Pancreas (tissue), 10 donors: ENCODE measurements around the gene MARVELD2. TPM values are rescaled to one million over a fixed set of nuclear protein-coding genes. Genes with fewer than 3 reads are reported as not detected.
A peak's percentile ranks its signal among the peaks of the same experiment; 100 is the strongest.
"Not testable (repeated sequence)": the region's sequence is repeated elsewhere in the genome, so short reads cannot be mapped to it uniquely, and the experiment has no call there.

ENCODE experiments used
- ATAC-seq, 4 donors: fragments of 200-7000 bp; cut with Tn5 transposase; one replicate each; pipeline versions ENCODE4 v1.8.0 to v1.9.1; 2020; ENCODE audit warnings: mild to moderate bottlenecking in 4 of 4, moderate library complexity in 4 of 4
- DNase-seq, 6 donors: peaks; one replicate each; pipeline ENCODE4 v3.0.0-alpha.2; 2020
- FAIRE-seq: peaks from 2 replicates; lab custom pipeline; 2012; peaks lifted over from hg19 to GRCh38; lab: Jason Lieb, UNC
- H3K27ac ChIP-seq, 4 donors: fragments of 200-600 bp; sonication (generic); 1 replicate in 3 of 4; 2 replicates in 1 of 4; pipeline versions ENCODE4 v1.5.0 to v1.8.0; 2020
- H3K27me3 ChIP-seq, 4 donors: fragments of 200-600 bp; one replicate each; pipeline ENCODE4 v1.8.0; 2021
- H3K36me3 ChIP-seq, 3 donors: fragments of 200-600 bp; sonication (generic) in 1 of 3; one replicate each; pipeline versions ENCODE4 v1.5.0 to v1.8.0; 2020 to 2021
- H3K4me1 ChIP-seq, 3 donors: fragments of 200-600 bp; one replicate each; pipeline ENCODE4 v1.8.0; 2021
- H3K4me3 ChIP-seq, 4 donors: fragments of 200-600 bp; sonication (generic) in 2 of 4; one replicate each; pipeline versions ENCODE4 v1.5.0 to v1.8.0; 2020 to 2021
- H3K9me3 ChIP-seq, 4 donors: fragments of 200-600 bp; one replicate each; pipeline ENCODE4 v1.8.0; 2021
- WGBS, 2 donors: extraction: QIAGEN DNeasy Blood & Tissue Kit; methylation state at CpG; one replicate each; pipeline ENCODE4 v1.1.7; 2013; 5-methylcytosine and 5-hydroxymethylcytosine counted together
- intact Hi-C, 3 donors: fragments of 100-400 bp; cut with DNase I; formaldehyde crosslinking; loops; one replicate each; pipeline versions ENCODE4 v1.11.1 to v1.14.2; 2022
- polyA plus RNA-seq, 2 donors: library from polyadenylated mRNA; stranded (reverse); fragments of 200-250 nt; gene quantifications; one replicate each; pipeline ENCODE4 v1.2.3, GENCODE V29; 2013
- total RNA-seq, 6 donors: library from RNA; stranded (reverse); fragmentation: NEBNext Ultra II Directional in 4 of 6; extraction: Animal tissue kit (Norgen Biotek cat#: 25700) in 4 of 6; gene quantifications; one replicate each; pipeline versions ENCODE4 v1.2.1 to v1.2.4, GENCODE V29; 2021 to 2023
- TF ChIP-seq, protein P1 (sequence below), 4 donors: fragments of 200-600 bp; sonication (generic) in 3 of 4; IDR thresholded peaks; one replicate each; pipeline versions ENCODE4 v1.5.0 to v1.8.0; 2021; ENCODE audit warnings: antibody characterized with exemption in 4 of 4
- donor health status: healthy with polysubstance abuse.
- donor health status: DM: no; HTN: no; CAD: no; lungs with moderate emphysema.
- donor health status: DM: no; HTN: no; CAD: no.
- donor health status: control.
- donor health status: control.
- donor health status: Bipolar disorder and iron deficiency.
- donor health status: DM: yes; HTN: yes; CAD: no.
- donor health status: DM: no; HTN: no; CAD: no.
- donor health status: DM: no; HTN: no; CAD: no.
- donor health status: DM: yes; HTN: yes; CAD: no.

The MARVELD2 gene
- total RNA-seq: 10 to 100 TPM; 15.5 to 34.7 (median 21.0) TPM
- polyA plus RNA-seq: 1 to 10 TPM; 4.0 to 5.6 TPM

- TF ChIP-seq, protein P1, sequence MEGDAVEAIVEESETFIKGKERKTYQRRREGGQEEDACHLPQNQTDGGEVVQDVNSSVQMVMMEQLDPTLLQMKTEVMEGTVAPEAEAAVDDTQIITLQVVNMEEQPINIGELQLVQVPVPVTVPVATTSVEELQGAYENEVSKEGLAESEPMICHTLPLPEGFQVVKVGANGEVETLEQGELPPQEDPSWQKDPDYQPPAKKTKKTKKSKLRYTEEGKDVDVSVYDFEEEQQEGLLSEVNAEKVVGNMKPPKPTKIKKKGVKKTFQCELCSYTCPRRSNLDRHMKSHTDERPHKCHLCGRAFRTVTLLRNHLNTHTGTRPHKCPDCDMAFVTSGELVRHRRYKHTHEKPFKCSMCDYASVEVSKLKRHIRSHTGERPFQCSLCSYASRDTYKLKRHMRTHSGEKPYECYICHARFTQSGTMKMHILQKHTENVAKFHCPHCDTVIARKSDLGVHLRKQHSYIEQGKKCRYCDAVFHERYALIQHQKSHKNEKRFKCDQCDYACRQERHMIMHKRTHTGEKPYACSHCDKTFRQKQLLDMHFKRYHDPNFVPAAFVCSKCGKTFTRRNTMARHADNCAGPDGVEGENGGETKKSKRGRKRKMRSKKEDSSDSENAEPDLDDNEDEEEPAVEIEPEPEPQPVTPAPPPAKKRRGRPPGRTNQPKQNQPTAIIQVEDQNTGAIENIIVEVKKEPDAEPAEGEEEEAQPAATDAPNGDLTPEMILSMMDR (IDR thresholded peaks at IDR 0.05): peak; percentile 25 to 48 (median 34)
- no peaks in the 10 kb centered on the region for H3K9me3 ChIP-seq
- ATAC-seq (peak; percentile 93 to 97 (median 96)), DNase-seq (peak; percentile 96 to 98 (median 96)), FAIRE-seq (no peak)
- H3K36me3 ChIP-seq: peaks cover 0 to 11% (median 0%) of the 10 kb centered on the region in 3 donors
- intact Hi-C loops: loop anchor here in 1 of 3 donors (5.0 kb wide), 1 partner anchor 37 kb away; no protein-coding TSS in a partner anchor
- peak within 1 kb of the TSS; percentile 38 to 66 (median 60) for H3K4me3 ChIP-seq
- no peaks in the 10 kb centered on the region for H3K27me3 ChIP-seq
- 4% methylated on average over 60 to 78 of the region's 78 CpGs for WGBS, 2 donors
- H3K27ac ChIP-seq: peak within 1 kb of the TSS; percentile 82 to 91 (median 88)
- H3K4me1 ChIP-seq: peaks cover 0 to 11% (median 4%) of the 10 kb centered on the region in 3 donors
Measured at GRCh38 chr5:69414885-69415583, at the start of gene MARVELD2. TSS of gene MARVELD2 (plus strand) at chr5:69415116. CDS start at chr5:69419386, 4,270 bp downstream.

- H3K27ac ChIP-seq: no peak overlapping the region
- no peak for FAIRE-seq
- peaks cover 5 to 18% (median 6%) of the 10 kb centered on the region in 3 donors for H3K4me1 ChIP-seq
- intact Hi-C loops: no loop called here
- H3K36me3 ChIP-seq: peaks cover 0 to 17% (median 9%) of the 10 kb centered on the region in 3 donors
- H3K27me3 ChIP-seq: no peaks in the 10 kb centered on the region
- TF ChIP-seq, protein P1 (IDR thresholded peaks at IDR 0.05): no peak
- no peak for ATAC-seq
- 88 to 92% methylated on average over 11 of the region's 11 CpGs for WGBS, 2 donors
- H3K4me3 ChIP-seq: peak overlapping the region in 1 of 4 donors; percentile 73
- no peaks in the 10 kb centered on the region for H3K9me3 ChIP-seq
- no peak for DNase-seq
Measured at GRCh38 chr5:69367697-69368279, 47.1 kb upstream of the MARVELD2 start.

DNA sequence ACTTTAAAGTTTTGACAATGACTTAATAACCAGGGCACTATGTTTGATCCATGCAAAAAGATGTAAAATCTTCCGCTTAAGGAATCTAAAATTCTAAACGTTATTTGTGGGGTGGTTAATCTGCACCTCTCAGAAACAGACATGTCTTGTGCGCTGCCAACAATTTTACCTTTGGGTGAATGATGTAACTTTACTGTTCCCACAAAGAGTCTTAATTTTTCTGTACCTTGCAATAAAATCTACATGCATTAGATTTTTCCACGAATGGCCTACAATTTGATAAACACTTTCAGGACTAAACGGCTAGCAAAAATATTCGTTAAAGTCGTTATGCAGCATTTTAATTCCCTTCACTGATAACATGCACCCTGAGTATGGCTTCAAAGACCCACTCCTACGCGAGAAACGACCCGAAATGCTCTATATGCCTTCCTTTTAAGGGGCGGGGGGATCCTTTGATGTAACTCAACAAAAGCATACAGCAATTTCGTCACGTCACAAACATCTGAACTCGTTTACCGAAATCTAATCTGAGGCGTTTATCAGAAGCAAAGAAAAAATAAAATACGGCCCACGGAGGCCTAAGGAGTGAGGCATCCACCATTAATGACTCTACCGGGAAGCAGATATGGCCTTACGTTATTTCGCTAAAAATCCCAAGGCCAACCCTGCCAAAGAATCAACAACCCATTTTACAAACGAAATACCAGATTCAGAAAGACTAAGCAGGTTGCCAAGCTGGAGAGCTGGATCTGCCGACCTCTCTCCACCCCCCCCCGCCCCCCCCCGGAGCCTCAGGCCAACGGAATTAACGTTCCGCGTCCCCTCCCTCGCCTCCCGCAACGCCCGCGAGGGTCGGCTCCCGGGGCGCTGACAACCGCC is 46.2 kb upstream of the MARVELD2 start:
- ATAC-seq (peak; percentile 42 to 62 (median 55)), FAIRE-seq (no peak), DNase-seq (no peak)
- Histone ChIP-seq H3K4me1 (peaks cover 5 to 18% (median 6%) of the 10 kb centered on the region in 3 donors), H3K27ac (peak overlapping the region; percentile 98 to 100 (median 99)), H3K27me3 (no peaks in the 10 kb centered on the region), H3K4me3 (peak overlapping the region; percentile 66 to 85 (median 73)), H3K36me3 (peaks cover 0 to 17% (median 9%) of the 10 kb centered on the region in 3 donors), H3K9me3 (no peaks in the 10 kb centered on the region)
- intact Hi-C loops: no loop called here
- TF ChIP-seq, protein P1 (IDR thresholded peaks at IDR 0.05): no peak
- WGBS, 2 donors: 2% methylated on average over 27 to 39 of the region's 39 CpGs

- intact Hi-C loops: no loop called here
- Histone ChIP-seq H3K27me3 (no peaks in the 10 kb centered on the region), H3K4me1 (peaks cover 5 to 18% (median 6%) of the 10 kb centered on the region in 3 donors), H3K27ac (peak within 1 kb of the TSS; percentile 98 to 100 (median 99)), H3K9me3 (no peaks in the 10 kb centered on the region), H3K4me3 (peak within 1 kb of the TSS; percentile 66 to 85 (median 73)), H3K36me3 (peaks cover 0 to 17% (median 9%) of the 10 kb centered on the region in 3 donors)
- no peak for FAIRE-seq
- 0% methylated on average over 48 to 66 of the region's 66 CpGs for WGBS, 2 donors
- peak; percentile 96 to 99 (median 98) for ATAC-seq
- TF ChIP-seq, protein P1 (IDR thresholded peaks at IDR 0.05): no peak
- DNase-seq: peak; percentile 89 to 97 (median 92)
Measured at GRCh38 chr5:69369340-69370121, 45.4 kb upstream of the MARVELD2 start, which contains the start of the genes AK6, RAD17 and TAF9. TSS of gene AK6 (minus strand) at chr5:69369520. CDS start at chr5:69369490, 30 bp downstream. TSS of gene RAD17 (plus strand) at chr5:69369818. CDS start at chr5:69372209, 2,391 bp downstream. TSS of gene TAF9 (minus strand) at chr5:69369520. CDS start at chr5:69365737, 3,783 bp downstream.

DNA sequence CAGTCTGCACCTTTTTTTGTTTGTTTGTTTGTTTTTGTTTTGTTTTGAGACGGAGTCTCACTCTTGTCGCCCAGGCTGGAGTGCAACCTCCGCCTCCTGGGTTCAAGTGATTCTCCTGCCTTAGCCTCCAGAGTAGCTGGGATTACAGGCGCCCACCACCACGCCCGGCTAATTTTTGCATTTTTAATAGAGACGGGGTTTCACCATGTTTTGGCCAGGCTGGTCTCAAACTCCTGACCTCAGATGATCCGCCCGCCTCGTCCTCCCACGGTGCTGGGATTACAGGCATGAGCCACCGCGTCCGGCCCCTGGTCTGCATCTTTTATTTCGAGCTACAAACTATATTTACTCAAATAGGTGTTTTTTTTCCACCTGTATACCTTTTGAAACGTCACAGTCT is 44.6 kb upstream of the MARVELD2 start:
- intact Hi-C loops, ATAC-seq, FAIRE-seq: not testable (repeated sequence)

More for the DNA sequence above, 44.6 kb upstream of the MARVELD2 start:
- Histone ChIP-seq H3K4me1 (peaks cover 5 to 18% (median 6%) of the 10 kb centered on the region in 3 donors), H3K27ac (peak overlapping the region in 2 of 4 donors; percentile 98 to 100), H3K36me3 (peaks cover 0 to 17% (median 9%) of the 10 kb centered on the region in 3 donors), H3K4me3 (peak overlapping the region; percentile 66 to 85 (median 73))
- DNase-seq, H3K9me3 ChIP-seq, H3K27me3 ChIP-seq: not testable (repeated sequence)
- 0 to 1% methylated on average over 16 of the region's 16 CpGs for WGBS, 2 donors
